DMS114 treated with DMSO at 0.1 percent for 48 hours (cell line): ENCODE results near the gene RNASEH2B.

ENCODE experiments used
- DNase-seq: peaks from one replicate; lab custom pipeline; 2025; ENCODE audit not compliant: unreplicated experiment; lab: John Stamatoyannopoulos, UW

RNASEH2B gene

DNA sequence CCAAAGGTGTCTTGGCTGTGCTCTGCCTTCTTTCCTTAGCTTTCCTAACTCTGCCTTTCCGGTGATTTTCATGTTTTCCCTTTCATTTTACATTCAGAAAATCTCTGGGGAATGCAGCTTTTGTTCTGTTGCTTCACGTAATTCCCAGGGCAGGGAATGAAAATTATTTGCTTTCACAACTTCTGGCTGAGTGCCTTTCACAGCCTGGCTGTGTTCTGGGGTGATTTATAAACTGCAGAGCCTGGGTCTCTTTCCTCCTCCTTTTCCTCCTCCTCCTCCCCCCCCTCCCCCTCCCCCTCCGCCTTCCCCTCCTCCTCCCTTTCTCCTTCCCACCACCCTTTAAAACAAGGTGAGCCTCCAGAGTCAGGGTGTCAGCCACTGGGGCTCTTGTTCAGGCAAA is 84.3 kb downstream of the RNASEH2B start:
- no peak for DNase-seq

DNA sequence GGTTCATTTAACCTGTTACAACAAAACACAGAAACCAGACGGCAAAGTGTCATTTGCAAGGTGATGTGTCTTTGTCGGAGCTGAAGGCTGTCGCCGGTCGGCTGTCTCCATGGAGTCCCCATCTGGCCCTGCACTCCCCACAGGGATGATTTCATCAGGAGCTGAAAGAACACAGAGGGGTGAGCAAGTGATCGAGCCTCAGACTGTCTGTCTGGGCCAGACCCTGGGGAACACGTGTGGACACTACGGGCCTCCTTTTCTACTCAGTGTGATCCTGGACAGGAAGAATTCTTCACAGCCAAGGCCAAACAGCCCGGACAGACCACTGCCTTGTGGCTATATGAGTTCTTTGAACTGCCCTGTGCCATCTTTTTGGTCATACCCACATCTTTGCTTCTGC is 85.1 kb downstream of the RNASEH2B start:
- no peak for DNase-seq

DNA sequence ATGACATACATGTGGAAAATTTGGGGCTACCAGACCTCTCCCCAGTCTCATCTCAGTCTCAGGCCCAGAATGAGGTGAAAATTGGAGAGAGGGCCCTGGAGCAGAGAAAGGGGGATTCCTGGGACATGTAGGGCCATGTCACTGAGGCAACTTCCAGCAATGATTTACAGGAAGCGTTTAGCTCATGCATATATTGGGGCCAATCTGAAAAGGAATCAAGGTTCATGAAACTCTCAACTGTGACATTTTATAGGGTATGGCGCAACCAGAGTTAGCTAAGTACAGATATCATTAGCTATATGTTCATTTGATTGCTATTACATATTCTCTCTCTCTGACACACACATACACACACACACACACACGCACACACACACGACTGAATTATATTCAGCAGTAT is 86.3 kb downstream of the RNASEH2B start:
- DNase-seq: no peak

DNA sequence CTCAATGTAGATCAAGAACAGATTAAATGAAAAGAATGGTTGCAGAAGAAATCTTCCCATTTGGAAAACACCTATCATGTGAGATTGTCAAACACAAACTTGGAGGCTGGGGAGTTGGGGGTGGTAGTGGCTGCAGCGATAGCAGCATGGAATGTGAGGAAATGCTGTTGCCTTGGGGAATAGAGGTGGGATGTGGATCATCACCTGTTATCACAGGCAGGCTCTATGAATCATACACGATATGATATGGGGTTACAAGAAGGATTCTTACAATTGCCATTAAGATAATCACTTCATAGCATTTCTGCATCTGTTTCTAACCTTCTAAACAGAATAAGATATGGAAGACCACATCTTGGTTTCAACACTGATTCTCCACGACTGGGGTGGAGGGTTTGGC is 88.7 kb downstream of the RNASEH2B start:
- DNase-seq: no peak

DNA sequence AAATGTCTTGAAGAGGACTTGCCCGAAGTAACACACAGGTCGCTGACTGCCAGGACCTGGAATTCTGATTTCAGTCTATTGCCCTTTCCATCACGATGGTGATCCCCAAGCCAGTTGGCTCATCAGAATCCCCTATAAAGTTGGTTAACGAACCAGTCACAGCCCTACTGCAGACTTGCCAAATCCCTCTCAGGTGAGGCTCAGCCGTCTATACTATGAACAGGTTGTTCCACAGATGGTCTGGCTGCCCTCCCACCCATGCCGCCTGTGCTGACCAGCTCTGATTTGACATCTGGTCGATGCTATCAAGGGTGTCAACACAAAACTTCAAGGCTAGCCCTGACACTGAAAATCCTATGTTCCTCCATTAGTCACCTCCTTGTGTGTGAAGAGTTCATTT is 90.0 kb downstream of the RNASEH2B start:
- DNase-seq: no peak

DNA sequence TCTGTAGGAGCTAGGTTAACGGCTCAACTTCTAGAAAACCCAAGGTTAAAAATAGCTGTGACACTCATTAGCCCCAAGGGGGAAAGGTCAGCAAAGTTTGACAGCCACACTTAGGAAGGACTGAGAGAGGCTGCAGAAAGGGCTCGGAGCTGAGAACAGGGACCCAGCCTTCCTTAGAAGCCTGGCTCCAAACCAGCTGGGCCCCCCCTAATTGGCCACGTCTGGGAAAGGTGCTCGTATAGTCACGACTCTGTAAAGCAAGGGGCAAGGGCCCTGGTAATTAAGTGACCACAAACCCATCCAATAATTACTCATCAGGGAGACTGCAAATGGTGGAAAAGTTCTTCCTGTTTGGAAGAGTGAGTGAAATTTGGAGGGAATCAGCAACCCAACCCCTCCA is 90.5 kb downstream of the RNASEH2B start:
- DNase-seq: no peak

DNA sequence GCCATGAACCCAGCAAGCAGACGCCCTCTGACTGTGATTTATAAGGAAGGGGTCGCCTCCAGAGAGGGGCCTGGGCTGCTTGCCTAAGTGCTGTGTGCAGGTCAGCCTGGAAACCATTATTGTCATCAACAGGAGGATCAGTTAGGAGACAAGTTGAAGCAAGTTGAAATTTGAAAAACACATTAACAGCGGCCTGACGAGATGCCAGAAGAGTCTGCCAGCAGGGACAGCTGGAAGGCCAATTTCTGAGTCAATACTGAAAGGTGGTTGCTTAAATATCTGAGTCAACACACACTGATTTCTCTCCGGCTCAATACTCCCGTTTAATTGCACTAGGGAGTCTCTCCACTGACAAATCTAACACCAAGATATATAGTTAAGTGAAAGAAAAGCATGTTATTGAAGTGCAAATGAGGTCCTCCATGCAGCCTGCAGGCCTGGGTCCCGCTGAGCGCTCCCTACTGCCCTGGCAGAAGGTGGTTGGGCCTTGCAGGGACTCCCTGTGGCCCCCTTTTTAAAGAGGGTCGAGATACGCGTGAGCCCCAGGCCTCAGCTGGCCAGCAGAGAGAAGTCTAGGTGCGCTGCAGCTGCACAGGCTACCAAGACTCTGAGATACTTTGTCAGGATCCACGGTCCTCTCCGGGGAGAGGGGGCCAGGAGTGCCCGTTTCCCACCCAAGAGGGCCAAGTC is 91.1 kb downstream of the RNASEH2B start:
- DNase-seq: no peak

DNA sequence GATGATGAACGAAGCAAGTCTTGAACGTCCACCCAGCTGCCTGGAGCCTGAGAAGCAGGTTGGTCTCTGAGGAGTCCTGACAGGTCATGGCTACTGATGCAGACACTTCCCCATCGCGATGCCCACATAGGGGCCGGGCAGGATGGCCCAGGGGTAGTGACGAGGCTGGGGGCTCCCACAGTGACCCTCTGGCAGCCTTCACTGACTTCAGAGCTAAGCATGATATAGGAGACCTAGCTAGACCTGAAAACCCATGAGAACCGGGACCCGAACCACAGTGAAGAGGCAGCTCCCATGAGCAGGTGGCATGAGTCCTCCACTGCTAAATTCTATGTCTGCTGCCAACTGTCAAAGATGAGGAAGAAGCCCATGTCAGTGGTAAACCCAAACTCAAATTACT is 91.7 kb downstream of the RNASEH2B start:
- no peak for DNase-seq

DNA sequence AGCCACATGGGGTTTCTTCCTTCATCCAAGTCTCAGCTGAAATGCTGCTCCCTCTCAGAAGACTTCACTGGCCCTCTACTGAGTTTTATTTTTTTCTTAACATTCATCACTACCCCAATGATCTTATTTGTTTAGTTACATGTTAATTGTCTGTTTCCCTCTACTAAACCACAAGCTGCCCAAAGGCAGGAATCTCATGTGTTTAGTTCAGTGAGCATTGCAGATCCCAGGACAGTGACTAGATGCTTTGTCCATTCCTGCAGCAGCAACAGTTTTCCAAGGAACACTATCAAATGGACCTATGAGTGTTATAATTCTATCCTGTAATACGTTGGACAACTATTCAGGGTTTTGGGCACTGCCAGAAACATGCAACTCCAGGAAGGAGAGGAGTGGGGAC is 93.1 kb downstream of the RNASEH2B start:
- no peak for DNase-seq

DNA sequence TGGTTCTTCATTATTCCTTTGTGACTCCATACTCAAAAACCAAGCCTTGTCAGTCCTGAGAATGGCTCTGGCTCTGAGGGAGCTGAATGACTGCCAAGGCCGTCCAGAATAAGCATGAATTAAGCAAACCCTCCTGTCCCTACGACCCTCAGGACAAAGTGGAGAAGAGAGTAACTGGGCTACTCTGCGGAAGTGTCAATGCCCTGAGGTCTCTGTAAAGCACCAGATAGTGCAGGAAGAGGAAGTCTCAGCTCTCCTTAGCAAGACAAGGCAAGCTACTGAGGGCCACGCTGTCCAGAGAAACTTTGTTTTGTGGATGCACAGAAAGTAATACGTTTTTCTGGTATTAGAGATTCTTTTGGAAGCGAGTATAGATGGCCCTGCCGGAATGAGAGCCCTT is 94.1 kb downstream of the RNASEH2B start:
- no peak for DNase-seq

DNA sequence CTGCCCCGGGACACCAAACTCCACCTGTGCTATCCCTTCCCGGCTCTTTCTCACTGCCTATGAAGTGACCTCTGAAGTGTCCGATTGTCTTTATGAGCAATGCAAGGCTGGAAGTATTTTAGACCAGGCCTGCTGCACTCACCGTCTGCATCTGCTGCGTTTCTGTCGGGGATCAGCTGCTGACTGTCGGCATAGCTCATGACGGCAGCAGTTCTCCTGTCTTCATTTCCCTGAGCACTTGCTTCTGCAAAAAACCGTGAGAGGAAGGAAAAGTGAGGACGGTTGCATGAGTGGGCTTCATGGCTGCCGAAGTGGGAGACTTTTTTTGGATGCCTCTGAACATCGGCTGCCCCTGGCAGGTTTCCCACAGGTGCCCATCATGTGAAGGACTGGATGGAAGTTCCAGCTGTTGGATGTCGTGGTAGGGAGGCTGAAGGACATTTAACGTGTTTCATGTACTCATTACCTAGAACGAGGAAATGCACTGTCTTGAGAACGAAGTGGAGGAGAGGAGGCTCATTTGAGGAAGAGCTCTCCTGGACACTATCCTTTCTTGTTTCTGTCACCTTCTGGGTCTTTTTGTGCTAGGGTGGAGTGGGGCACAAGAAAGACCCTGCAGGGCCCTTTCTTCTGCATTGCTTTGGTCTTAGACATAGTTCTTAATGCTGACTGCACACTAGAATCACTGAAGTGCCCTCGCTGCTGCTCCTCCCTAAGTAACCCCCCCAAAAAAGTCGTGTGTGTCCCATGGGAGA is 94.7 kb downstream of the RNASEH2B start:
- no peak for DNase-seq

DNA sequence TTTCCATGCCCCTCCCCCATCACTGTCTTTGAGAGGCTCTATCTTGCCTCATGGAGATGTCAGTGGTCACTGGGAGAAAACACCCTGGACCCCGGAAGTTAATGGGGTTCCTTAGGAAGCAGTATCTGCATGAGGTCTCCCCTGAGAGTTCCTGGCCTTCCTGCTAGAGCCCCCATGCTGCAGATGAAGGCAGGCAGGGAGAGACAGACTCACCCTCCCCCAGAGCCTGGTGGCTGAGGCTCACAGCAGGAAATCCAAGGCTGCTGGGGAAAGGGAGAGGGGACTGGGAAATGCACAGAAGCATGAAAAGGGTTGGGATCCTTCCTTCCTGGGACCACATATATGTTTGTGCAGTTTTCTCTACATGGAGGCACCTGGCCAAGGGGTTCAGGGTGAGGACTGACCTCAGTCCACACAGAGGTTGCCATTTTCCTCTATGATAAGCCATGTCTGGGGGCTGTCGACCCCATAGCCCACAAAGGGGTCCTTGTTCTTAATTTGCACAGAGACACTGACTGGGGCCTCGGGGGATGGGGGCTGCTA is 95.4 kb downstream of the RNASEH2B start:
- DNase-seq: no peak

DNA sequence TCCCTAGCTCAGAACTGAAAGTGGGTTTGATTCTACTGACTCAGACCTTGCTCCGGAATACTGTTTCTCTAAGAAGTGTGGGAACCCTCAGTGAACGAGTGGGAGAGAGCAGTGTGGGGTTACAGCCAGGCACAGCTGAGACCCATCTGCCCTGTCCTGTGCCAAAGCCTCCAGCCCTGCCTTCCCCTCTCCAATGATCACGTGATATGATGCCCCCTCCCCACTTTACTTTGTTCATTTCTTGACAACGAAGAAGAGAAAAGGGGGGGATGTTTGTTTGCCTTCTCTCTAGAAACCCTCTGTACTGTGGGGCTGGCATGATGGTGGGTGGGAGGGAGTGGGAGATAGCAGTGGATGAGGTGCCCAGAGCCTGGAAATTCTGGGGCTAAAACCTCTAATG is 96.0 kb downstream of the RNASEH2B start:
- DNase-seq: no peak
